Globus pallidus (tissue), 1 donor: ENCODE measurements around the gene SMAD6.
A peak's percentile ranks its signal among the peaks of the same experiment; 100 is the strongest.

Experiments
- DNase-seq: peaks from one replicate; pipeline ENCODE4 v3.0.0-alpha.2; 2015; ENCODE audit warnings: low spot score

The SMAD6 gene

DNA sequence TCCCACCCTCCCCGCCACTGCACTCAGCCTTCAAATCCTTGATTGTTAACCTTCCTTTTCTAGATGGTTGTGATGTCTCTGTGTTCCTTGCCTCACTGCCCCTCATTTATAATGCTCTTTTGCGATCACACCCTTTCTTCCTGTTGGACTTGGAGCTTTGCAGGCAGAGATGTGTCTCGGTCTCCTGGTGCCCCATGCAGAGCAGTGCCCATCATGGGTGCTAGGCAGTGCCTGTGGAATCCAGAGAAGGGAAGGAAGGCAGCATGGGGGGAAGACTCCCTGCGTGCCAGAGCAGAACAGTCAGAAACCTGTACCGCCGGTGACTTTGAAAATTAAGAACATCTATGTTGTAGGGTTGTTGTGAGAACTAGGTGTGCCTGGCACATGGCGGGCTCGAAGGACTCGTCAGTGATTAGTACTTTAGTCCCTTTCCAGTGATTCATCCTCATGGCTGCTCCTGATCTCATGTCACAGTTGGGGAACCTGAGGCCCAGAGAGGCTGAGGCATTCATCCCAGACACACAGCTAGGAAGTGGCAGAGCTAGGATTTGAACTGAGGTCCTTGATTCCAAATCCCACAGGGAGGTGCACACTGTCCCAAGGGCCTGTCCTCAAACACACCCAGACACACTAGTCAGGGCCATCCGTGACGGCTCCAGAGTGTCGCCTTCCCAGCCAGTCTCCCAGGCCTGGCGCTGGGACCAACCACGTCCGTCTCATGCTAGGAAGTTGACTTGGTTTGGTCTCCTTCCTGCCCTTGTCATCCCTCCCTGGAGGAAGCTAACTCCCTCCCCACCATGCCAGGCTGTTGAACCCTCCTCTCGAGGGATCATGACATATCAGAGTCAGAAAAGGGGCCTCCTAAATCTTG is 58.3 kb downstream of the SMAD6 start:
- no peak for DNase-seq

DNA sequence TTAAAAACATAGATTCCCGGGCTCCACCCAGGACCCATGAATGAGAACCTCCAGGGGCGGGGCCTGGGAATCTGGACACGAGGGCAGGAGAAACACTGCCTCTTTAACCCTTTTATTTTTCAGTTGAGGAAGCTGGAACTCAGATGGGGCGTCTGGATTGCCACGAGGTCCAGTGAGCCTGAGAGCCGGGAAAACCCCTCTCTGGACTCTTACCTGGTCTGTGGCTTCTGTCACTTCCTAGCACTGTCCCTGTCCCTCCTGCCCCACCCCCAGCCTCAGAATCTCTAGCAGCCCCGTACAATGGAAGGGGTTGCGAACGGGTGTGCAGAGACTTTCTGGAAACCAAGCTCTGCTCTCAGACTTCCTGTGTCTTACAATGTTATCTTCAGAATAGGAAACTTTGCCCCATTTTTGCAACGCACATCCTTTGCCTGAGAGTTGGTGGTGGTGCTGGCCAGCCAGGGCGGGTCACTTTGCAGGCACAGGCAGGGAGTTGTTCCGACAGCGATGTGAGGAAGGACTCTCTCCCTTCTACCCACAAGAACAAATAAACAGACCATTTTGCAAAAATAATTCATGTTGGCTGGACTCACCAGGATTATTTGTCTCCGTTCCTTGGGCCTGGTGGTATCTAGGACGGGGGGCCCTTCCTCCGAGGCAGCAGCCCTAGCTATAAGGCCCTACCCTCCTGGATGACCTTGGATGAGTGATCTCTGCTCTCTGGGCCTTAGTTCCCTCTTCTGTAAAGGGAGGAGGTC is 59.1 kb downstream of the SMAD6 start:
- DNase-seq, result no peak

DNA sequence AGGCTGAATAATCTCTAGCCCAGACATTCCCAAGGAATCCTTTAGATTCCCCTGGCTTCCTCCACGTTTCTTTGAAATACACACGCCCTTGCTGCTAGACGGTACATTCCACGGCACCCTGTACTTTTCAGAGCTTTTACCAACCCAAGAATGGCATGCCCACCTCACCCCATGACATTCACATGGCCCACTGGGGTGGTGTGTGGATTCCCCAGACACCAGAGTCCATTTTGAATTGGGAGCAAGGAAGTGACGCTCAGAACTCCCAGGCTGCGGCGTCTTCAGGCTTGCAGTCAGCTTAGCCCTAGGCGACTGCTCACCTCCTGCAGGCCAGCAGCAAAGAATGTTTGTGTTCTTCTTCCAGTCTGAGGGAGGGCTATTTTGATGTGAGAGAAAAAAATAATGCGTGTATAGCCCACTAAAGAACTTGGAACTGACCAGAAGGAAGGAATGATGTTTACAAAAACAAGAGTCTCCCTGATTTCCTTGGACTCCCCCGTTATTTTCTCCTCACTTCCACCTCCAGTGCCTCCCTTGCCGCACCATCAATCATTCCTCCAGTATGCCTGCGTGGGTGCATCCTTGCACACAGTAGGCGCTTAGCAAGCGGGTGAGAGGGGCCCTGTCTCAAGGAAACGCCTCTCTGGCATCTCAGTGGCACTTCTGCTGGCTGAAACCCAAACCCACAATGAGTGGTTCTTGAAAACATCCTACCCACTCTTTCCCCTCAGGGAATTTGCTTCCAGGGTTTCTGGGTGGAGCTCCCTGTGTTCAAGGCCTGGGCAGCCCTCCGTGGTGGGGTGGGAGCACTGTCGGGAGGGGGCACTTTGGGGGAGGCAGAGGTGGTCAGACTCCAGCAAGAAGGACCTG is 59.9 kb downstream of the SMAD6 start:
- no peak for DNase-seq

DNA sequence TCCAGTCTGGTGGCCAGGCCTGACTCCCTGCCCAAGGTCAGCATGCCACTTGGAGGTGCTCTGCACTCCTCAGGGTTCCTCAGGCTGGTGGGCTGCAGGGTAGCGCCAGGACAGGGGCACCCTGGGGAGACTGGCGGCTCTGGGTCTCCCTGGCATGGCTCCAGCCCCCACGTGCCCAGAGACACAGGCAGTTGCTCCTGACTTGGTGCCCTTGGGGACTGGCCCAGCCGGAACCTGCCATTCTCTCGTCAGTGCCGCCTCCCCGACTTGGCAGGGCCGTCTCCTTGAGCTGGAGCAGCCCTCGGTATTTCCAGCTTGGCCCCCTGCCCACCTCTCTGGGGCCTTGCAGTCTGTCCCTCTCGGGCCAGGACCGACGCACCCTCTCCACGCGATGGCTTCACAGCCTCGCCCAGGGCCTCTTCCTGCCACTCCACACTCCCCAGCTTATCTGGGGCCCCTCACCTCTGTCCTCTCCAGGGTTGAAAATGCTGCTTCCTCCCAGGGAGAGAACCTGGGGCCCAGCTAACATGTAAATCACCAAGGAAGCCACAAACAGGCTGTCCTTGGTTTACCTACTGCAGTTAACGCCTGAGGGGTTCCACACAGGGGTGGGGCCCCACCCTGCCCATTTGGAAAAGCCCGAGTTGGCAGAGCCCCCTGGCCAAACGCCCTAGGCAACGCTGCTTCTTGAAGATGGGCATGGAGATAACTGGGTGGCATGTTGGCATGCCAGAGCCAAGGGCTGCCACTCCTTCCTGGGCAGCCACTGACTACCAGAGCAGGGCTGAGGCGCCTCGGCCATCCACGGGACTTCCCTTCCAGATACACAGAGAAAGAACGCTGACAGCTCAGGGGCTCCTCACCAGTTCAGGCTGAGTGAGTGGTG is 61.4 kb downstream of the SMAD6 start:
- DNase-seq, result peak; percentile 4

DNA sequence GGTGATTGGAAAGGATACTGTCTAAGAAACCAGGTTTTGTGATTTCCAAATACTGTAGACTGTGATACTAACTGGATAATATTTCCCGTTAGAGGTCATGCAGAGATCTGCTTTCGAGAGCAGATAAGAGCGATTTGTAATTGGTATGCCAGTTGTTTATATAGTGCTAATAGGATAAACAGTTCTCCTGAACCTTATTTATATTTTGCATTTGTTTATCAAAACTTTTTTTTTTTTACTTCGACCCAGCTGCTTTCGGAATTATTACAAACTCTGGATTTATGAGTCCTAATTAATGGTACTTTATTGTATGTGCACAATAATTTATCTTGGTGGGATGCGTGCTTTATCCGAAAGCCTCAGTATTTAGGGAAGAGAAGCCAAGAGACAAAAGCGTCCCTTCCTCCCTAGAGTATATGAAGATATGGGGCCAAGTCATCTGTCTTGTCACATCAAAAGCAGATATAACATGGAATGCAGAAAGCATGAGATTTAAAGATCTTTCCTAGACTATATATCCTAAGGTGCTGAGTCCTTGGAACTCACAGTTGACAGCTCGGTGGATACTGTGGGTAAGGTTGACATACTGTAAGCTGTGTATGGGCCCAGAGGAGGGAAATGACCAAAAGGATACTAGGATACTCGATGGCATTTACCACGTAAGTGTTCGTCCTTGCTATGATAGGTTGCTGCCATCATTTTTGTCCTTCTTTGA is 62.2 kb downstream of the SMAD6 start:
- DNase-seq, result no peak

DNA sequence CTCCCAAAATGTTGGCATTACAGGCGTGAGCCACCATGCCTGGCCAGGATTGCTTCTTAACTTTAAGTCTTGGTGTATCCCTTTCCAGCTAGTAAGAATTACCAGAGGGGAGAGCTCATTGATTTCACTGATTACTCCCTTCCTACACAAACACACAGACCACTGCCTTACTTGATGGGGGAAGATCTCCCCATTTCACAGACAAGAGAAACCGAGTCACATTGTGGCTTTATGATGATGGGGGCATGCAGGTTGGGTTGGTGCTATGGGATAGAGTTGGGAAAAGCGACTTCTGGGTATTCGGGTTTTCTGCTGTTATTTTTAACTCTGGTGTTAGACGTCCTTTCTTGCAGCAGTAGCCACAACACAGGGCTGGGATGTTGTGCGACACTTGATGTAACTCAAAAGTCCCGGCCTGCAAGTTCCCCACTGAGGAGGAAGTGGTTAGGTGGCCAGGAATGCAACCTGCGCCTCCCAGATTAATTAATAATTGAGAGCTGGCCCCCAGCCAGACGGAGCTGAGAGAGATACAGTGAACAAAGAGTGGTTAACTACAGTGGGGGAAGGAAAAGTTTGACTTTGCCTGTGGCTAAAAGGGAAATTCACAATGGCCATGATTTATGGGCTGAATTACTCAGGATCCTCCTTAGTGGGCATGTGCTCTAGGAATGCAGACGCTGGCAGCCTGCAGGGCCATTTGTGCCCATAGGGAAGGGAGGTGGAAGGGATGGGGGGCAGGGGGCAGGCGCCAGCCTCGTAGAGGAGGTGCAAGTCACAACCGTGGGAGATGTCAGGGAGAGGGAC is 63.6 kb downstream of the SMAD6 start:
- DNase-seq, result no peak

DNA sequence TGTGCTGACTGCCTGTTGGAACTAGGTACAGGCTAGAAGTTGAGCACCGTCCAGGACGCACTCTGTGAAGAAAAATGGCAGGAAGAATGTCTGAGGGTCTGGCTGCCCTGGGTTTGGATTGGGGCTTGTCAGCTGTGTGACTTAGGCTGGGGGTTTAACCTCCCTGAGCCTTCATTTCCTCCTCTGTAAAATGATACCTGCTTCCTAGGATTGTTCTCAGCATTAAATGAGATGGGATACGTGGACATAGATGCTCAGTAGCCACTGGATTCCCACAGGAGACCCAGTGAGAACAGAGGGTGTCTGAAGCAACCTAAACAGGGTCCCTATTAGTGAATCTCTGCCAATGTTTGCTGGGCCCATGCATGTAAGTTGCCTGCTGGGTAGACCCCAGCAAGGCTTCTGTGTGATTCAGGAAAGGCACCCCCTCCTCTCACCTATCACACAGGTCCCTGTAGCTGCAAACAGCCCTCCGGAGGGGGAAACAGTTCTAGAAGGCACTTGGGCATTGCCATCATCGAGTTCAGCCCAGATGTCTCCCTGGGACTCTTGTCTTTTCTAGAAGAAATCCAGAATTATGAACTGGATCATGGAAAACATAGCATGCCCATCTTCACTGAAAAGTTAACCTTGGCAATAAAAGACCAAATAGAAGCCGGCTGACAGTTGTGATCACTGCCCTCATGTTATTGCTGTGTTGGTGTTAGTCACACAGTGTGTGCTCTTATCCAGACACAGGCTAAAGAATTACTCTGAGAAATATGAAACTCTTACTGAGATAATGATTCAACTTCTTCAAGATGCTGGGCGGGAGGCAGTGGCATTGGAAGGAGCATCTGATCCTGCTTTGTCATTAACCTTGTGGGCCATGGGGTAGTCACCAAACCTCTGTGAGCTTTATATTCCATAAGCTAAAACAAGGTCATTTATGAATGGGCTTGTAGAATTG is 64.5 kb downstream of the SMAD6 start:
- DNase-seq, result no peak

DNA sequence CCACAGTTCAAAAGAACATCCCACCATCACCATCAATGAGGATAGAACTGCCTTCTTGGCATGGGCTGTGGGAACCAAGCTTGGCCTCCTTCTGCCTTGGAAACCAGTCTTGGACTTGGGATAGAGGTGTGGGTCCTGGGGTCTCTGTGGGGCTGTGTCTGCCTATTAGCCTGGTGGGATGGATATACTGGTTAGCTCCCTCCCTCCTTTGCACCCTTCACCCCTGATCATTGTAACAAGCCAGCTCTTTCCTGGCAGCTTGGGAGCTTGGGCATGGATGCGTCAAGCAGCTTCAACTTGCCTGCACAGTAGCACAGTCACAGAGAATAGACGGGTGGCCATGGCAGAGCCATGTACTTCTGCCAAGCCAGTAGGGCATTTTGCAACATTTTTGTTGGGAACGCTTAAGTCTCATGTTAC is 65.2 kb downstream of the SMAD6 start:
- no peak for DNase-seq

DNA sequence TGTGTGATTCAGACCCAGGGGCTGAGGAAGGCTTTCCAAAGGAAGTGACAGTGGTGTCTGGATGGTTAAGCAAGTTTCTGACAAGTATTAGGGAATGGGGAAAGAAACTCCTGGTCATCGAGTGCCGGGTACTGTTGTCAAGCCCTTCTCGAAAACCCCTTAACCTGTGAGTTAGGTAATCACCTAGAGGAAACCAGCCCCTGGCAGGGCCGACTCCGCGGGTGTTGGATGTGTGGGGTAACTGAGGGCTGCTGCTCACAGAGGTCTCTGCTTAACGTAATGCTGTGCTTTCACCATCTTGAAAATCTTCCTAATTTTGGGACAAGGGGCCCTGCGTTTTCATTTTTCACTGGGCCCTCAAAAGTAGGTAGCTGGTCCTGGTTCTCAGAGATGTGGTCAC is 67.0 kb downstream of the SMAD6 start:
- no peak for DNase-seq

DNA sequence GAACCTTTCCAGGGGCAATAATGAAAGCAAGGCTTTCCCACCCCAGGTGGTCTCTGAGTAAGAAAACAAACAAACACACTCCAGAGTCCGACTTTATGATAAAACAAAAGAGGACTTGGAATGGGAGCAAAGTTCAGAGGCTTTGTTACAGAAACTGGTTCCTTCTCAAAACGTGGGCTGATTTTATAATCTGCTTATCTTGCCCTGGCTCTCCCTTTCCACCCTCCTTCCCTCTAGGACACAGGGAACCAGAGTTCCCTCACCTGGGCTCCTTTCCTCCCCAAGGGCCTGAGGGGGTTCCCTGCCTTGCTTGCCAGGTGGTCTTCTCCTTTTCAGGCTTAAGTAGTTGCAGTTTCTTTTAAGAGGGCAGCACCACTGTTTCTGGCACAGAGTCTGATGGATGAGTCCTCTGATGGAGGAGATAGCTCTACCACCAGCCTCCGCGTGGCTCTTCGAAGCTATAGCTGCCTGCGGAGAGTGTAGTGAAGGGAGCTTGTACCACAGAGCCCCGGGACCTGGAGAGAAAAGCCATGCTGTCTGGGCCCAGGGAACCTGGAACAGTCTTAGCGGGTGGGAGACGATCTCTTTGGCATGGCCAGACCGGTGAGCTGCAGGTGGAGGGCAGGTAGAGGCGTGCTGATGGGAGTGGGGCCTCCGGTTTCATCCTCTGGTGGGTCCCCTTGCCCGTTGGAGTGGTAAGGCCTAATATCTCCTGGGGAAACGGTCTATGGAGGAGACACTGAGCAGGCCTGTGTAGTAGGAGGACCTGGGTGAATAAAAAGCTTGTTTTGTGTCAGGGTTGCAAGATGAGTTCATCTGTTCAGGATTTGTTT is 68.7 kb downstream of the SMAD6 start:
- no peak for DNase-seq

DNA sequence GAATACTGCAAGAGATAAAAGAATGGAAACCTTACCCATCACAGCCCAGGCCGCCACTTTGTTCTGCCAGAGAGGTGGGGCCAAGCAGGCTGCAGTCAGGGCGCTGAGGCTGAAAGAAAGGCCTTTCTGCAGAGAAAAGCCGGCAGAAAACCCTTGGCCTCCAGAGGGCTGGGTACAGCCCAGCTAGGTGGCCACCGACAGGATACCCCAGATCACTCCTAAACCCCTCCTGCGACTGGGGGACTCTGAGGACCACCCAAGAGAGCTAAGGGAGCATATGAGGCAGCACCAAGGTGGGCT is 69.3 kb downstream of the SMAD6 start:
- DNase-seq, result no peak

DNA sequence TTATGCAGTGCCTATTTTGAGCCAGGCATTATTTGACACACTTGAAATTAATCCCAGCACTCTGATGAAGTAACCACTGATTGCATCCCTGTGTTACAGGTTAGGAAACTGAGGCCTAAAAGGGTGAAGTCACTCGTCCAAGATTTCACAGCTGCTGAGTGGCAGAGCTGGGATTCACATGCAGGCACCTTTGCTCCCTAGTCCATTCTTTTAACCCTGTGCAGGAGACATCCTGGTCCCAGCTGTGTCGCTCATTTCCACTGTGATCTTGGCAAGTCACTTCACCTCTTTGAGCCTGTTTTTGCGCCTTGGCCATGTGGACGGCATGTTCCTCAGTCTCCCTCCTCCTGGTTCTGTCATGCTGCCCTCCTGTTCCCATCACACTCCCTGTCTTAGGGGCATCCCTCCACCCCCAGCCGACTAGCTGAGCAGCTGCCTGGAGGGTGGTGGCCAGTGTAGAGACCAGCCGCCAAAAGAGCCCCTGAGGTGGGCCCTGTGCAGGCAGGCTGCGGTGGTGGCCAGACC is 70.6 kb downstream of the SMAD6 start:
- DNase-seq, result no peak

DNA sequence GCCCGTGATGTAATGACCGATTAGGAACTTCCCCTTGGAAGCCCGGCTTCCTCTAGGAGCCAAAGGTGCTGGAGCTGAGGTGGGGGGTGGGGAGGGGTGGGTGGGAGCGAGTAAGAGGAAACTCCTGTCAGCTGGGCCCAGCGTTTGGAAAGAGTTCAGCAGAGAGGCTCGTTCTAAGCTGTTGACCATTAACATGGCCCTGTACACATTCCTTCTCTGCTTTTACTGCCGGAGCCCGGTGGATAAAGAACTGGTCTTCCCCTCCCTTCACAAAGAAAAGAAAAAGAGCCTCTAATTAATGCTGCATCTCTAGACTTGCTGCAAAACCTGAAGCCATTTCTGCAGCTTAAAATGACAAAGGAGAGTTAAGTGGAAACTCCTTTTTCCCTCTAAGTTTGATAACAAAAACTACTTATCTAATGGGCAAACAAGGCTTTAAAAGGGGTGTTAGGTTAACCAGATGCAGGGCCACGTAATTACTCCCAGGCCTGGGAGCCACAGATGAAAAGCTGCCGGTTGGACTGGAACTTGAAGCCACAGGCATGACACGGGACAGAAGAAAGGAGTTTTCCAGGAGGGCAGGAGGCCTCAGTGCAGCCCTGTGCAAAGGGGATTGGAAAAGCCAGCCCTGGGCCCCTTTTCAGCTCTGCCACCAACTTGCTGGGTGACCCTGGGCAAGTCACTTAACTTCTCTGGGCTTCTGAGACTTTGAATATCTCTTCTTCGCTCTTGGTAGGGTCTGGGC is 71.3 kb downstream of the SMAD6 start:
- DNase-seq, result no peak

DNA sequence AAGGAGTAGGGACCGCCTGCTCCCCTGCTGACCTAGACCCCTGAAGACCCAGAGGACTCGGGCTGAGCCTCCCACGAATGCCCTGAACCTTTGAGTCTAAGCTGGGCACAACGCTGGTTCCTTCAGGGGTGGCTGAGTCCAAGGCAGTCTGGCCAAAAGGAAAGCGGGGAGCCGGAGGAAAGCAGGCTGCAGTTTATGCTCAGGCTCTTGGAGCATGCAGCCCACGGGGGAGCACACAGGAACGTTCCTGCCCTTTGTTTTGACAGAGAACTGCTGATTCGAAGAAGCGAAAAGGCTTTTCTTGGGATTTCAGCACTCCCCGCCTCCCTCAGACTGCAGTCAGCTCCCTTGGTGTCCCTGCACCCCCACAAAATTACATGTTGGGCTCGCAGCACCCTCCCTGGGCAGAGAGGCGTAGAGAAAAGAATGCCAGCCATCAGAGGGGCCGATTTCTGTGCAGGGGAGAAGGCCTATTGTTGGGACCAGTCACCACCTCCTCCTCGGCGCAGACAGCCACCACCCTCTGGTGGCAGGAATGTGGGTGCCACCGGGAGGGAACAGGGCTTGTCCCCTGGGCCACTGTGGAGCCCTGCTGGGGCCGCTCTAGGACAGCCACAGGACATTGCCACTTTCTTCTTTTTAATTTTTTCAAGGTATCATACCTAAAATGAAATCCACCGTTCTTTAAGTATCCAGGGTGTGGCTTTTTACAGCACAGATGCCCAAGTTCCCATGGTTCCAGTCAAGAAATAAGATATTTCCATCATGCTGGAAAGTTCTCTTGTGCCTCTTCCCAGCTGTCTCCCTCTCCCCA is 72.2 kb downstream of the SMAD6 start:
- DNase-seq, result peak; percentile 54

DNA sequence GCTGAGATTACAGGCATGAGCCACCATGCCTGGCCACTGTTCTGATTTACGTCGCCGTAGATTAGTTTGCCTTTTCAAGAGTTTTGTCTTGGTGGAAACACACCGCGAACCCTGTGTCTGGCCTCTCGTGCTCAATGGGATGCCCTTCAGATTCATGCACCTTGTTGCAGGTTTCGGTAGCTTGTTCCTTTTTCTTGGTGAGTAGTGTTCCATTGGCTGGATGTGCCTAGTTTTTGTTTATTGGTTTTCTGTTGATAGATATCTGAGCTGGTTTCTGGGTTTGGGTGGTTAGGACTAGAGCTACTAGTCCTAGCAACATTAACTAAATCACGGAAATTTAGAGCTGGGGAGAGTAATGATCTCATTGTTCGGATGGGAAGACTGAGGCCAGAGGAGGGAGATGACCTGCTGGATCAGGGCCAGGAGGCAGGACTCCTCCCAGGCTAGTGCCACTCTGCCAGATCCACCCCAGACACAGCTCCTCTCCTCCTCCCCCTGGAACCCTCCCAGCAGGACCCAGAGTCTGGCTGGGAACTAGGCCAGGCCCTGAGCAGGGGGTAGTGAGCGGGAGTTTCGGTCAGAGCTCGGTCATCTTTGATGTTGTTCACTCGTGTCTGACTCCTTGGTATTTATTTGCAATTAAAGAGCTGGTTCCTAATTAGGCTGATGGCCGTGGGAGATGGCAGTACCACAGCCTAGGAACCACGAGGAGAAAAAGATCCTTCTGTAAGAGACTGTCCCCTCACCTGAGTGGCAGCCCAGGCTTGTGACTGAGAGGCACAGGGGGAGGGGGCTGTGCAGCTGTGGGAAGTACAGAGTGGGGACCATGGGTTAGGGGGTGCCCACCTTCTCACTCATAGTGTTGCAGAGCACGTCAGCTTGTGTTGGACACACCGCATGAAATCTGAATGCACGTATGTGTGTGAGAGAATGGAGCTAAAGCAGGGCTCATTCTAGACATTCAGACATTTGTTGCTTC is 73.4 kb downstream of the SMAD6 start:
- DNase-seq, result no peak
